Smooth muscle cell (in vitro differentiated cells): ENCODE results near the gene ADAMTS1. TPM values are rescaled to one million over a fixed set of nuclear protein-coding genes. Genes with fewer than 3 reads are reported as not detected.

Experiments used
- DNase-seq: peaks from one replicate; lab custom pipeline; 2025; ENCODE audit not compliant: unreplicated experiment; lab: John Stamatoyannopoulos, UW
- H2AFZ ChIP-seq: fragments of 200-600 bp; sonication (generic); 2 replicates; pipeline ENCODE4 v1.6.0; 2016; ENCODE audit warnings: antibody characterized with exemption, low read depth, mild to moderate bottlenecking
- H3F3A ChIP-seq: fragments of 200-600 bp; sonication (generic); 2 replicates; pipeline ENCODE4 v1.6.0; 2017; ENCODE audit warnings: antibody characterized with exemption, low read depth
- H3K27ac ChIP-seq: fragments of 200-600 bp; sonication (generic); 2 replicates; pipeline ENCODE4 v1.5.1; 2016; ENCODE audit warnings: low read depth, mild to moderate bottlenecking
- H3K27me3 ChIP-seq: fragments of 200-600 bp; sonication (generic); 2 replicates; pipeline ENCODE4 v1.6.1; 2016; ENCODE audit warnings: low read depth, mild to moderate bottlenecking
- H3K36me3 ChIP-seq: fragments of 200-600 bp; sonication (generic); 2 replicates; pipeline ENCODE4 v1.5.1; 2016; ENCODE audit warnings: low read depth
- H3K4me1 ChIP-seq: fragments of 200-600 bp; sonication (generic); 2 replicates; pipeline ENCODE4 v1.5.1; 2016; ENCODE audit warnings: low read depth
- H3K4me2 ChIP-seq: fragments of 200-600 bp; sonication (generic); 2 replicates; pipeline ENCODE4 v1.6.0; 2016; ENCODE audit warnings: mild to moderate bottlenecking
- H3K4me3 ChIP-seq: fragments of 200-600 bp; sonication (generic); 2 replicates; pipeline ENCODE4 v1.5.1; 2016; ENCODE audit warnings: mild to moderate bottlenecking
- H3K79me2 ChIP-seq: fragments of 200-600 bp; sonication (generic); 2 replicates; pipeline ENCODE4 v1.6.0; 2016; ENCODE audit warnings: low read depth, mild to moderate bottlenecking
- H3K9ac ChIP-seq: fragments of 200-600 bp; sonication (generic); 2 replicates; pipeline ENCODE4 v1.6.0; 2016; ENCODE audit warnings: low read depth
- H3K9me3 ChIP-seq: fragments of 200-600 bp; sonication (generic); replicated peaks from 2 replicates; pipeline ENCODE4 v1.5.1; 2016; ENCODE audit warnings: low read depth
- H4K20me1 ChIP-seq: fragments of 200-600 bp; sonication (generic); 2 replicates; pipeline ENCODE4 v1.6.0; 2016; ENCODE audit warnings: low read depth
- WGBS: methylation state at CpG from one replicate; pipeline ENCODE4 v1.1.7; 2016; ENCODE audit warnings: low lambda C conversion rate; 5-methylcytosine and 5-hydroxymethylcytosine counted together
- polyA plus RNA-seq: library from polyadenylated mRNA; unstranded; fragments of >200 nt; fragmentation: Nextera tagmentation; extraction: Ambion mirVana; gene quantifications from 2 replicates; pipeline ENCODE4 v1.2.1, GENCODE V29; 2016
- total RNA-seq: library from RNA; depleted of rRNA; stranded (reverse); fragments of >200 nt; gene quantifications from 2 replicates; pipeline ENCODE4 v1.2.3, GENCODE V29; 2014
- TF ChIP-seq, protein P1 (sequence below): fragments of 200-600 bp; sonication (generic); IDR thresholded peaks from 2 replicates; pipeline ENCODE4 v1.5.1; 2017; ENCODE audit warnings: borderline replicate concordance, mild to moderate bottlenecking, antibody characterized with exemption; ENCODE audit not compliant: insufficient read depth, poor library complexity, severe bottlenecking

The ADAMTS1 gene
- total and polyA plus RNA-seq, 2 experiments from 2014 or later = 181 to 264 TPM

DNA sequence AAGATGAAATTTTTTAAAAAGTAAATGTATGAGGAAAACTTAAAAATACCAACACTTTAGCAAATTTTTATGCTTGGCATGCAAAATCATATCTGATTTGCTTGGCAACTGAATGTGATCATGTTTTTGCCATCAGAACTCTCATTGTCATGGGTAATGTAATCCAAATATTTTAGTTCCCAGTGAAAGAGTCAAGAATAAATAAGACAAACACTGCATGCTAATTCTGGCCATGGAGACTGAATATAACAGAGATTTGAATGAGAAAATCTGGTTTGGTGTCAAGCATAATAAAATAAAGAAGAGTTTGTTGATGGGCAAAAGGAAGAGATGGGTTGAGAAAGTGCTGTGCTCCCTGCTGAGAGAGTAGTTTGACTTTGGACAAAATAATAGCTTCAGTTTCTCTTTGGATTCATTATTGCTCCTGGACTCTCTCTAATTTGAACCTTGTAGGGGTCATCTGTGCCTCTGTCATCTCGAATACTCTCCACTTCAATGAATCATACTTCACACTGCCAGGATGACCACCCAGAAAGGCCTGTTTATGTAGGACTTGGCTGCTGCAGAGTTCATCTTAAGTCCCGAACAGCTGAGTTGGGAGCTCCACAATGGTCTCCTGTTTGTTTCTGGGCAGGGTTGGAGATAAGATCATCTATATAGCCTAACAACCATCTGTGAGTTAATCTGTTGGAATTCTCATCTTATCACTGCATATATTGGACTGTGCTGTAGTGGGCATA lies 34.4 kb downstream of the ADAMTS1 start:
- no peaks in the 10 kb centered on the region for H3K9me3 ChIP-seq

DNA sequence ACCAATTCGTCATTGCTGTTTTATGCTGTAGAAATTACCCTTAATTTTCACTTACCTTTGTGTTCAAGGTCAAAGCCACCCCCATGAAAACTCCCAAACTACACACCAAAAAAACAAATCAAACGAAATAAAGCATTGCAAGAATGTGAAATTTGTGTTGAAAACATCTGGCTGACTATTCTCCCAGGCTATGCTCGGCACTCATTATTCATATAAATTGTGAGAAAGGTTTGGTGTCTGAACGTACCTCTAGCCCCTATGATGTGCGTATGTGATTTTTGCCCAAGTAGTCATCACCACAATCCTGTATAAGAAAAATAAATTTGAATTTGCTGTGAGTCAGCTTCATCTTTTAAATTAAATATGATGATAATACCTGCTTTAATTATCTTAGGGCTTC lies 34.9 kb downstream of the ADAMTS1 start:
- Histone ChIP-seq H3K4me1 (no peaks in the 10 kb centered on the region), H3K4me3 (no peak overlapping the region), H3K27me3 (no peaks in the 10 kb centered on the region), H3K4me2 (no peak overlapping the region), H3K79me2 (no peaks in the 10 kb centered on the region), H3F3A (peaks cover 2% of the 10 kb centered on the region), H4K20me1 (no peaks in the 10 kb centered on the region), H3K9ac (no peak overlapping the region), H3K9me3 (no peaks in the 10 kb centered on the region), H2AFZ (no peak overlapping the region), H3K36me3 (no peaks in the 10 kb centered on the region), H3K27ac (no peak overlapping the region)
- TF ChIP-seq, protein P1, sequence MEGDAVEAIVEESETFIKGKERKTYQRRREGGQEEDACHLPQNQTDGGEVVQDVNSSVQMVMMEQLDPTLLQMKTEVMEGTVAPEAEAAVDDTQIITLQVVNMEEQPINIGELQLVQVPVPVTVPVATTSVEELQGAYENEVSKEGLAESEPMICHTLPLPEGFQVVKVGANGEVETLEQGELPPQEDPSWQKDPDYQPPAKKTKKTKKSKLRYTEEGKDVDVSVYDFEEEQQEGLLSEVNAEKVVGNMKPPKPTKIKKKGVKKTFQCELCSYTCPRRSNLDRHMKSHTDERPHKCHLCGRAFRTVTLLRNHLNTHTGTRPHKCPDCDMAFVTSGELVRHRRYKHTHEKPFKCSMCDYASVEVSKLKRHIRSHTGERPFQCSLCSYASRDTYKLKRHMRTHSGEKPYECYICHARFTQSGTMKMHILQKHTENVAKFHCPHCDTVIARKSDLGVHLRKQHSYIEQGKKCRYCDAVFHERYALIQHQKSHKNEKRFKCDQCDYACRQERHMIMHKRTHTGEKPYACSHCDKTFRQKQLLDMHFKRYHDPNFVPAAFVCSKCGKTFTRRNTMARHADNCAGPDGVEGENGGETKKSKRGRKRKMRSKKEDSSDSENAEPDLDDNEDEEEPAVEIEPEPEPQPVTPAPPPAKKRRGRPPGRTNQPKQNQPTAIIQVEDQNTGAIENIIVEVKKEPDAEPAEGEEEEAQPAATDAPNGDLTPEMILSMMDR = no peak
- 93% methylated on average over 5 of the region's 5 CpGs for WGBS
- no peak for DNase-seq

More for the DNA sequence above, 34.4 kb downstream of the ADAMTS1 start:
- Histone ChIP-seq H3K4me1 (no peaks in the 10 kb centered on the region), H2AFZ (peak overlapping the region; percentile 25), H3K4me2 (peak overlapping the region; percentile 19), H3K9ac (no peak overlapping the region), H3K4me3 (no peak overlapping the region), H3F3A (peaks cover 4% of the 10 kb centered on the region), H3K36me3 (no peaks in the 10 kb centered on the region), H4K20me1 (no peaks in the 10 kb centered on the region), H3K79me2 (no peaks in the 10 kb centered on the region), H3K27ac (no peak overlapping the region), H3K27me3 (no peaks in the 10 kb centered on the region)
- WGBS = 14% methylated on average over 2 of the region's 2 CpGs
- TF ChIP-seq, protein P1 = no peak
- no peak for DNase-seq

DNA sequence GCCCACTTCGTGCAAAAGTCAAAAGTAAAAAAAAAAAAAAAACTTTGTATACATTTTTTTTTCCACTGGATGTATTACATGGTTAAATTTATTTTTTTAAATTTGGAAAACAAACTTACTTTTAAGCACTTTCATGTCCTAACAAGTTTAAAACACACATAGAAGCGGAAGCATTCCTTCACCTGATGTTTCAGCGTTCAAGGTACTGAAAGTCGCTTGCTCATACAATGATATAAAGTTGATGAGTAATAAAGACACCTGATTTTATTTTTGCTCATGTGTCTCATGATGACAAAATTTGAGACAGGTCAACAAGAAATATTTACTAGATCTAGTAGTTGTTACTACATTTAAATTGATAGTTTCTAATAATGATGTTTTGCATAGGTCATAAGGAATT lies 35.5 kb downstream of the ADAMTS1 start:
- Histone ChIP-seq H3K9ac (no peak overlapping the region), H4K20me1 (no peaks in the 10 kb centered on the region), H3K4me2 (no peak overlapping the region), H3K4me3 (no peak overlapping the region), H2AFZ (no peak overlapping the region), H3F3A (no peaks in the 10 kb centered on the region), H3K27me3 (no peaks in the 10 kb centered on the region), H3K4me1 (no peaks in the 10 kb centered on the region), H3K9me3 (no peaks in the 10 kb centered on the region), H3K36me3 (no peaks in the 10 kb centered on the region), H3K79me2 (no peaks in the 10 kb centered on the region), H3K27ac (no peak overlapping the region)
- 94% methylated on average over 4 of the region's 4 CpGs for WGBS
- no peak for DNase-seq
- TF ChIP-seq, protein P1 = no peak

GRCh38 chr21:26806801-26807295 lies 38.4 kb downstream of the ADAMTS1 start:
- H3K9me3 ChIP-seq = no peaks in the 10 kb centered on the region
- no peak overlapping the region for H2AFZ ChIP-seq
- H3K79me2 ChIP-seq = no peaks in the 10 kb centered on the region
- no peaks in the 10 kb centered on the region for H4K20me1 ChIP-seq
- DNase-seq = no peak
- H3K36me3 ChIP-seq = no peaks in the 10 kb centered on the region
- H3K4me1 ChIP-seq = peaks cover 4% of the 10 kb centered on the region
- no peak overlapping the region for H3K4me3 ChIP-seq
- WGBS = 33% methylated on average over 5 of the region's 5 CpGs
- peak overlapping the region; percentile 65 for H3K27ac ChIP-seq
- no peaks in the 10 kb centered on the region for H3K27me3 ChIP-seq
- TF ChIP-seq, protein P1 = no peak
- H3K9ac ChIP-seq = no peak overlapping the region
- H3F3A ChIP-seq = peaks cover 6% of the 10 kb centered on the region
- H3K4me2 ChIP-seq = peak overlapping the region; percentile 5
